Mammary epithelial cell (primary cell): ENCODE measurements around the gene CATSPER1.

Experiments
- CTCF ChIP-seq, 2 donors: IDR thresholded peaks in 1 of 2; conservative IDR thresholded peaks in 1 of 2; 2 replicates each; pipeline ENCODE4 v1.5.1; 2011 to 2012; ENCODE audit warnings: inconsistent platforms in 2 of 2, low read length in 2 of 2, mild to moderate bottlenecking in 2 of 2, control low read depth in 1 of 2, low read depth in 1 of 2; ENCODE audit not compliant: insufficient read depth in 1 of 2; ENCODE audit errors: extremely low read depth in 1 of 2
- EZH2 ChIP-seq: IDR thresholded peaks from 2 replicates; pipeline ENCODE4 v1.6.1; 2012; ENCODE audit warnings: low read length, inconsistent platforms, borderline replicate concordance

- TF ChIP-seq CTCF (conservative IDR thresholded peaks at IDR 0.05 in 1 of 2, IDR thresholded peaks at IDR 0.05 in 1 of 2; ENCODE audit: extremely low read depth in 1 of 2, insufficient read depth in 1 of 2, low read depth in 1 of 2, low read length in 2 of 2) = no peak
- no peak for TF ChIP-seq EZH2
These were observed 47.7 kb downstream of the CATSPER1 start for GRCh38 chr11:65978391-65979238.
